Activated gamma-delta T cell treated with anti-CD3 and anti-CD28 coated beads, Interleukin-2, amount 50 U/mL, for 16 hours (primary cell): ENCODE data around the gene MYBL2.
"Not testable (repeated sequence)": the region's sequence is repeated elsewhere in the genome, so short reads cannot be mapped to it uniquely, and the experiment has no call there.

ENCODE experiments used
- DNase-seq: peaks from one replicate; pipeline ENCODE4 v3.0.0-alpha.2; 2020; ENCODE audit warnings: low read depth

The MYBL2 gene

DNA sequence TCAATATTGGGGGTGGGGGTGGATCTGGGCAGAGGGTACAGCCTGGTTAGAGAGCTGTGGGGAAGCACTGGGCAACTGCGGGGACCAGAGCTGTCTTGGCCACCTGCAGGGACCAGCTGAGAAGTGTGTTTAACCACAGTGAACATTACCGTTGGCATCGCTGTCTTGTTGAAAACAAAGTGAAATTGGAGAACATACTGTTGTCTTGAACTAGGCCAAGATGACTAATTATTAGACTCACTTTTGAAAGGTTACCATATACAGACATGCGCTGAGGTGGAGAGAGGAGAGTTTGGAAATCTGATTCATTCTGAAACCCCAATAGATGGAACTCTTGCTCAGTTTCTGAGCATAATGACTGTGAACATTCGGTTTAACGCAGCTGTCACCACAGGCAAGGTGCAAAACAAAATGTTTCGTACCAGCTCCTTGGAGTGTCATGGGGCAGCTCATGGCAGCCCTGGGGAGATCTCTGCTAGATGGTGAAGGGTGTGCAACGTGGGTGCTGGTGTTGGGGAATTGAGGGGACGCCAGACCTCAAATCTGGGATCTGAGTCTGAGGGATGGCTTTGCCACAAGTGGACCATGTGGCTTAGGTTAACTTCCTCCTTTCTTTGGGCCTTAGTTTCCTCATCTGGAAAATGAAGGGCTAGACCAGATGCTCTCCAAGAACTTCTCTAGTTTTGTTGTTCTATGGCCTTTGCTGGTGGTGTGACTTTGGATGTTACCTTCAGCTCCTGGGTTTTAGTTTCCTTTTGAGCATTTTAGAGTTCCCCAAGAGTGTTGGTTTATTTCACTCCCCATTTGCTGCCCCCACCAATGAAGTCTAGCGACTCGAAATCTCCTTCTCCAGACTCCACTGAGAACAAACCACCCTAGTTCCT lies 84.5 kb downstream of the MYBL2 start:
- DNase-seq, result no peak

DNA sequence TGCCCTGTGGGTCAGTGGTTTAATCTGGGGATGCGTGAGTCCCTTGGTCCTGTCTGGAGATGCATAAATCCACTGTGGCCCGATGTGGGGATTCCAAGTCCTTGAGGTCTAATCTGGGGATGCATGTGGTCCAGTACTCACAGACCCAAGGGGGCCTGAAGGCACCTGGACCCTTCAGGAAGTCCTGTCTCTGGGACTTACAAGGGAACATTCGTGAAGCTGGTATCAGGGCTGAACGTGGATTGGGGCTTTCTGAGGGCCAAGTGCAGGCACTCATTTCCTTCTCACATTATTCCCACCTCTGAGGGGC lies 85.1 kb downstream of the MYBL2 start:
- DNase-seq, result no peak

DNA sequence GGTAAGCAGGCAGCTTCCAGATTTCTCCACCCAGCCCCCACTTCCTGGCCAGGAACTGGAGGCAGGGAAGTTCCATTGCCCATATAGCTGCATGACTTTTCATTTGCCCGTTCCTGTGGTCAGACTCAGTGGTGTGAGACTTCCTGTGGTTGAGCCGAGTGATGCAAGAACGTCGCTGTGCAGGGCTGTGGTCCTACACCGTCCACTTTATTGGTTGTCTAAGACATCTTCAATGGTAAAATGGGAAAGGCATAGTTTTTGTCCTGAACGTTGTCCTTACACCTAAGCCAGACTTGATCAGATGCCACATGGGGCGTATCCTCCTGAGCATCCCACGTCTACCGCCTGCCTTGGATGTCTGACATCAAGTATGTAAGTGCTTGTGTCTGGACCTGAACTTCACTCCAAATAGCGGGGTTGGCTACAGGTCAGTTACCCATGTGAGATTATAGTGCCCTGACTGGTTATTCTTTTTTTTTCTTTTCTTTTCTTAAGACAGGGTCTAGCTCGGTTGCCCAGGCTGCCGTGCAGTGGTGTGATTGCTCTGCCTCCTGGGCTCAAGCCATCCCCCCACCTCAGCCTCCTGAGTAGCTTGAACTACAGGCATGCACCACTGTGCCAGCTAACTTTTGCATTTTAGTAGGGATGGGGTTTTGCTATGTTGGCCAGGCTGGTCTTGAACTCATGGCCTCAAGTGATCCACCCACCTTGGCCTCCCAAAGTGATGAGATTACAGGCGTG lies 85.8 kb downstream of the MYBL2 start:
- no peak for DNase-seq

DNA sequence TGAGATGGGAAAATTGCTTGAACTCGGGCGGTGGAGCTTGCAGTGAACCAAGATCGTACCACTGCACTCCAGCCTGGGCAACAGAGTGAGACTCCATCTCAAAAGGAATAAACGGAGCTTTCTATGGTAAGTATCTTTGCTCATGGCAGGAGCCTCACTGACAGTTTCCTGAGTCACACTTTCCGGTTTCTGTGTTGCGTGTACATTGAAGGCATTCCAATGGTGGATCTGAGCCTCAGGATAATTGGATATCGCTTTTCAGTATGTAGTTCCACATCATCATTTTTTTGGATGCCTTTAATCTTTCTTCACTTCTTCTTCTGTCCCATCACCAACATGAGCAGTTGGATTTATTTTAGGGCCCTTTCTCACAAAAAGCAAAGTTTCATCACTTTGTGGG lies 88.5 kb downstream of the MYBL2 start:
- no peak for DNase-seq

DNA sequence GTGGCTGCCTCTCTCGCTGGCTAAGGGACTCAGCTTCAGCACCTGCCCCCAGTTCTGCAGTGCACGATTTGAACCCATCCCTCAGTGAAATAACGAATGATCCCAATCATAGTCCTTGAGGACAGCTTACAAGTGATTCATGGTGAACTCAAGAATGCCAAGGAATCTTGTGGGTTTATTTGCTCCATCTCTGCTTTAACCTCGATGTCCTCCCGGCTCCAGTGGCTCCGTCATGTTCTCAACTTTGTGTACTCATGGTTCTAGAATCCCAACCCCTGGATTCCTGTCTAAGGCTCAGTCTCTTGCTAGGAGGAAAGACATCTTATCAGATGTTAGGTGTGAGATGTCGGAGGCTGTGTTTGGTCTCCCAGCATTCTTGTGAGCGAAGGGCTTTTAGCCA lies 88.9 kb downstream of the MYBL2 start:
- no peak for DNase-seq

DNA sequence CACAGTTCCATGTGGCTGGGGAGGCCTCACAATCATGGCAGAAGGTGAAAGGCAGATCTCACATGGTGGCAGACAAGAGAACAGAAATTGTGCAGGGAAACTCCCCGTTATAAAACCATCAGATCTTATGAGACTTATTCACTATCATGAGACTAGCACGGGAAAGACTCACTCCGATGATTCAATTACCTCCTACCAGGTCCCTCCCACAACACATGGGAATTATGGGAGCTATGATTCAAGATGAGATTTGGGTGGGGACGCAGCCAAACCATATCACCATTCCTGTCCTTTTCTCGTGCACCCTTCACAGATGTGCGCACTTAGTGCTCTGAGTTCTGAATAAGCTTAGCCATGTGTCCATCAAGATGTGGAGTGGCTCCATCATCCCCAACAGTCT lies 91.0 kb downstream of the MYBL2 start:
- DNase-seq, result not testable (repeated sequence)

DNA sequence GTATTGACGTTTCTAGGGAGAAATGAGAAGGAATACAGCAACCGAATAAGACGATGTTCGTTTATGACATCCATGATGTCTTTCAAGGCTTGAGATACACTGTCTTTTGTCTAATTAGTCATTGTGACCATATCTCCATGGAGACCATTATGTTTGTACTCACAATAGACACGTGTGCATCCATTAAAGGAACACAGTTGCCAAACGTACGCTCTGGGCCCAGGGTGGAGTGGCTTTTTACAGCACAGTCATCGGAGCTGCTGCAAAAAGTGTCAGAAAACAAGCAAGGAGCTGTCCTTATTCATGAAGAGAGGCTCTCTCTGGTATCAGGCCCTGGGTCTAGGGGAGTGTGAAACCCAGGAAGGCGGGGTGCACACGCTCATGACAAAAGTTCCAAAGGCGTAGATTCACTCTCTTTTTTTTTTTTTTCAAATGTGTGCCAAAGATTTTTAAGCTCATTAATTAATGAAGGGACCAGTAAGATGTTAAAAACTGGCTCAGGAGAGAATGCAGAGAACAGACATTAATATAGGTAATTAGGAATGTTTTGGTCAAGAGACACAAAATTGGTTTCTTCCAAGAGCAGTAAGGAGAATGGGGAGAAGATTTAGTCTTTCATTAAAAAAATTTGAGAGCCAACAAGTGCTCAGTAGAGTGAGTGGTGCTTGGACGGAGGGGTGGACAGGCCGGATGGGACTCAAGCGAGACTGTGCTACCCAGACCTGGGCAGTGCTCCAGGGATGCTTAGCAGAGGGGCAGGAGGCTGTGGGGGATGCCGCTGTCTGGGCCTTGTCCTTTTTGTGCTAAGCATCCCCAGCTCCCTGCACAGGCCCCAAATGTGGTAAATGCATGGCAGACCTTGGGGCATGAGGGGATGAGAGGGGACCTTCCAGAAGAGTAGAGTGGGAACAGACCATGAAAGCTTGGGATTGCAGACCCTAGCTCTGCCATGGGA lies 94.7 kb downstream of the MYBL2 start:
- DNase-seq, result no peak

DNA sequence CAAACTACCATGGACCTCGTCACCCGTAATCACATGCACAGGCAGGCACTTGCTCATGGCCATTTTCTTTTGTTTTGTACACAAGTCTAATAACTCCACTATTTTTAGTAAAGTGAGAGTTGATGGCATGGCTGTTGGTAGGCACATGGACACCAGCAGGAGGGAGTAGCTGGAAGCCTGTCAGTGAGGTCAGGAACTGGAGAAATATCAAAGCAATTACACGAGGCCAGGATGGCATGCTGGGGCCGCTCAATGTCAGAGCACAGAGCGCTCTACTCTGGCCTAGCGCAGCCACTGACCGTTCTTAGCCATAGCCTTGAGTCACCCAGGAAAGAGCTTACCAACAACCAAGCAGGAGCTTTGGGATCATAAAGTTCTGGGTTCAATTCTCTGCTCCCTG lies 96.0 kb downstream of the MYBL2 start:
- no peak for DNase-seq

DNA sequence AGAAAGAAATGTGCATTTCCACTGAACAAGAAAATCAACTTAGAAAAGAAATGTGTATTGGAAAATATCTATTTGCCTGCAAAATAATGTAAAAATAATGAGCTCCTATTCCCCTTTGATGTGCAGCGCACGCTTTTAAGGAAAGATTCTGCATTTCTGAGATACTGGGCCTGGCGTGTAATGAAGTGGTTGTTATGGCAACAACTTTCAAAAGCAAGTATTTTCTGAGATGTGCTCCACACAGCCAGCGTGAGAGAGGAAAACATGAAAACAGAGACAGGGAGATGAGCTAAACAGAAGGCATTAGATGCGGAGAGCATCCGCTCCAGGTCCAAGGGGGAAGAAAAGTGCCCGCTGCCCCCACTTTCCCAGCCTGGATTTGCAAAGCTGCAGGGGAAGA lies 99.0 kb downstream of the MYBL2 start:
- no peak for DNase-seq
